ENCODE results near the gene AUTS2. TPM values are rescaled to one million over a fixed set of nuclear protein-coding genes. Genes with fewer than 3 reads are reported as not detected.

The AUTS2 gene
- total RNA-seq, 1 experiment from 2014 or later: 2.5 TPM

GRCh38 chr7:70621954-70622600 lies 1023.8 kb downstream of the AUTS2 start:
- DNase-seq (ENCODE audit: low read depth, low spot score): no peak
- BruUV-seq (replicated peaks): no TSS peak
- no peak overlapping the region for H3K27ac ChIP-seq (ENCODE audit: low read length)

DNA sequence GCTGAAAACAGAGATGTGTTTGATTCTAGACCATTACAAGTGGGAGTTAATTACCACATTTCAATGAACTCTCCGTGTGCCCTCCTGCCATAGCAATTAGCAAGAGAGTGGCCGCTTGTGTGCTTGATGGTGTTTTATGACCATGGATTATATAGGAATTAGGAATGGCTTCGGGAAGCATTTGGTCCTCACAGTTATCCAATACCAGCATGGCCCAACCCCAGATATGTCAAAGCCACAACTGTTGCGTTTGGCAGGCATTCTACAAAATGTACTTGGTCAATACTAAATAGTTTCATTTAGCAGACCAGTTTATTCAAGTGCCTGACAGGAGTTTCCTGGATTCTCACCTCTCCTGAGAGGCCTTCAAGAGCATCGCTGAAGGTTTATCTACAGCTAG lies 1024.7 kb downstream of the AUTS2 start:
- no peak for ATAC-seq
- no TSS peak for BruUV-seq (replicated peaks)
- DNase-seq (ENCODE audit: low read depth, low spot score): no peak
- no peaks in the 10 kb centered on the region for H3K36me3 ChIP-seq (ENCODE audit: control insufficient read depth, insufficient read depth, low read length)
- no peaks in the 10 kb centered on the region for H3K4me1 ChIP-seq (ENCODE audit: control insufficient read depth, insufficient read depth, low read length)
- intact Hi-C loops (cut with micrococcal nuclease; ENCODE audit: unreplicated experiment): no loop called here
- ChIA-PET CTCF (no interaction called here), POLR2A (no interaction called here)
- H3K9me3 ChIP-seq (ENCODE audit: control insufficient read depth, insufficient read depth, low read depth, low read length): no peaks in the 10 kb centered on the region
- H3K4me3 ChIP-seq (ENCODE audit: low read depth in 2 of 2, low read length in 2 of 2): no peak overlapping the region
- H3K27ac ChIP-seq (ENCODE audit: low read length): no peak overlapping the region
- TF ChIP-seq POLR2AphosphoS5 (IDR thresholded peaks at IDR 0.05; ENCODE audit: low read depth, low read length) (no peak), TCF7L2 (IDR thresholded peaks at IDR 0.05; ENCODE audit: low read depth, low read length) (no peak), SIN3A (IDR thresholded peaks at IDR 0.05; ENCODE audit: borderline replicate concordance, insufficient read depth, low read depth, low read length) (no peak), REST (IDR thresholded peaks at IDR 0.05; ENCODE audit: insufficient read depth in 1 of 2, low read depth in 2 of 2, low read length in 1 of 2) (no peak)
- TF ChIP-seq, protein P1, sequence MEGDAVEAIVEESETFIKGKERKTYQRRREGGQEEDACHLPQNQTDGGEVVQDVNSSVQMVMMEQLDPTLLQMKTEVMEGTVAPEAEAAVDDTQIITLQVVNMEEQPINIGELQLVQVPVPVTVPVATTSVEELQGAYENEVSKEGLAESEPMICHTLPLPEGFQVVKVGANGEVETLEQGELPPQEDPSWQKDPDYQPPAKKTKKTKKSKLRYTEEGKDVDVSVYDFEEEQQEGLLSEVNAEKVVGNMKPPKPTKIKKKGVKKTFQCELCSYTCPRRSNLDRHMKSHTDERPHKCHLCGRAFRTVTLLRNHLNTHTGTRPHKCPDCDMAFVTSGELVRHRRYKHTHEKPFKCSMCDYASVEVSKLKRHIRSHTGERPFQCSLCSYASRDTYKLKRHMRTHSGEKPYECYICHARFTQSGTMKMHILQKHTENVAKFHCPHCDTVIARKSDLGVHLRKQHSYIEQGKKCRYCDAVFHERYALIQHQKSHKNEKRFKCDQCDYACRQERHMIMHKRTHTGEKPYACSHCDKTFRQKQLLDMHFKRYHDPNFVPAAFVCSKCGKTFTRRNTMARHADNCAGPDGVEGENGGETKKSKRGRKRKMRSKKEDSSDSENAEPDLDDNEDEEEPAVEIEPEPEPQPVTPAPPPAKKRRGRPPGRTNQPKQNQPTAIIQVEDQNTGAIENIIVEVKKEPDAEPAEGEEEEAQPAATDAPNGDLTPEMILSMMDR (IDR thresholded peaks at IDR 0.05): no peak
- in situ Hi-C loops (cut with HindIII; ENCODE audit: low pct_unique_long_range_greater_than_20kb, low sequenced_read_pairs): no loop called here
- no peaks in the 10 kb centered on the region for H3K27me3 ChIP-seq (ENCODE audit: control insufficient read depth, insufficient read depth, low read length)

More at GRCh38 chr7:70621954-70622600, 1023.8 kb downstream of the AUTS2 start:
- POLR2A ChIA-PET: no interaction called here
- Histone ChIP-seq H3K36me3 (ENCODE audit: control insufficient read depth, insufficient read depth, low read length) (no peaks in the 10 kb centered on the region), H3K27me3 (ENCODE audit: control insufficient read depth, insufficient read depth, low read length) (no peaks in the 10 kb centered on the region), H3K9me3 (ENCODE audit: control insufficient read depth, insufficient read depth, low read depth, low read length) (no peaks in the 10 kb centered on the region), H3K4me1 (ENCODE audit: control insufficient read depth, insufficient read depth, low read length) (no peaks in the 10 kb centered on the region), H3K4me3 (ENCODE audit: low read depth in 2 of 2, low read length in 2 of 2) (no peak overlapping the region)
- TF ChIP-seq, protein P1 (IDR thresholded peaks at IDR 0.05): no peak
- TF ChIP-seq POLR2AphosphoS5 (IDR thresholded peaks at IDR 0.05; ENCODE audit: low read depth, low read length): no peak
- TF ChIP-seq REST (IDR thresholded peaks at IDR 0.05; ENCODE audit: insufficient read depth in 1 of 2, low read depth in 2 of 2, low read length in 1 of 2): no peak
- TF ChIP-seq SIN3A (IDR thresholded peaks at IDR 0.05; ENCODE audit: borderline replicate concordance, insufficient read depth, low read depth, low read length): no peak
- no peak for TF ChIP-seq TCF7L2 (IDR thresholded peaks at IDR 0.05; ENCODE audit: low read depth, low read length)
- CTCF ChIA-PET: no interaction called here
- intact Hi-C loops (cut with micrococcal nuclease; ENCODE audit: unreplicated experiment): no loop called here
- no peak for ATAC-seq
- in situ Hi-C loops (cut with HindIII; ENCODE audit: low pct_unique_long_range_greater_than_20kb, low sequenced_read_pairs): no loop called here

Data from Panc1 (cell line).